A549 (cell line): Measurements from ENCODE around the gene NKX6-1. TPM values are rescaled to one million over a fixed set of nuclear protein-coding genes. Genes with fewer than 3 reads are reported as not detected.

Experiments
- ATAC-seq, 2 experiments: fragments of 200-7000 bp in 1 of 2; fragments of >200 bp in 1 of 2; cut with Nextera tagmentation in 1 of 2; cut with Tn5 transposase in 1 of 2; 3 replicates each; pipeline versions ENCODE4 v1.8.0 to v1.9.1; 2018 to 2020; ENCODE audit warnings: mild to moderate bottlenecking in 1 of 2, moderate library complexity in 1 of 2
- CTCF ChIA-PET: fragments of 300-600 bp; sonication (Branson Sonifier 250); formaldehyde crosslinking; extraction: SDS; loops from one replicate; lab custom pipeline; 2021; ENCODE audit warnings: antibody characterized with exemption, inconsistent platforms; lab: Yijun Ruan, JAX
- POLR2A ChIA-PET: fragments of 350-600 bp; formaldehyde crosslinking; extraction: SDS; loops from one replicate; lab custom pipeline; 2021; ENCODE audit warnings: antibody characterized with exemption, inconsistent platforms; lab: Yijun Ruan, JAX
- DNase-seq, 2 experiments: peaks; one replicate each; pipeline versions ENCODE4 v3.0.0 to v3.0.0-alpha.2; 2011 to 2016; ENCODE audit warnings: low read depth in 1 of 2, low spot score in 1 of 2
- FAIRE-seq: peaks from 2 replicates; lab custom pipeline; 2011; peaks lifted over from hg19 to GRCh38; lab: Jason Lieb, UNC
- H3K27ac ChIP-seq, 2 experiments: fragments of >200 bp; sonication (Bioruptor Twin); formaldehyde crosslinking; 3 replicates each; pipeline ENCODE4 v1.5.1; 2016 to 2017
- H3K4me1 ChIP-seq: fragments of >200 bp; sonication (Bioruptor Twin); formaldehyde crosslinking; 3 replicates; pipeline ENCODE4 v1.6.1; 2016
- H3K4me2 ChIP-seq: fragments of >200 bp; sonication (Bioruptor Twin); formaldehyde crosslinking; 3 replicates; pipeline ENCODE4 v1.6.1; 2016
- H3K4me3 ChIP-seq: fragments of >200 bp; sonication (Bioruptor Twin); formaldehyde crosslinking; 3 replicates; pipeline ENCODE4 v1.5.1; 2016
- H3K9me3 ChIP-seq: fragments of >200 bp; sonication (Bioruptor Twin); formaldehyde crosslinking; 3 replicates; pipeline ENCODE4 v1.6.1; 2016
- CEBPB ChIP-seq, 2 experiments: fragments of >200 bp in 1 of 2; sonication (Bioruptor Twin) in 1 of 2; formaldehyde crosslinking in 1 of 2; IDR thresholded peaks; 2 replicates each; pipeline ENCODE4 v1.6.1; 2012 to 2016
- CHD2 ChIP-seq: fragments of 150-350 bp; IDR thresholded peaks from 2 replicates; pipeline ENCODE4 v1.6.1; 2014; ENCODE audit warnings: low read length; ENCODE audit not compliant: partially characterized antibody
- CHD4 ChIP-seq: fragments of 200-600 bp; sonication (generic); IDR thresholded peaks from 2 replicates; pipeline ENCODE4 v1.6.1; 2016; ENCODE audit warnings: antibody characterized with exemption, mild to moderate bottlenecking, borderline replicate concordance
- FOSL2 ChIP-seq, 2 experiments: fragments of 450-650 bp in 1 of 2; fragments of >200 bp in 1 of 2; sonication (Bioruptor Twin) in 1 of 2; formaldehyde crosslinking; IDR thresholded peaks; 2 replicates each; pipeline versions ENCODE4 v1.5.0 to v1.6.1; 2016 to 2020; ENCODE audit warnings: mild to moderate bottlenecking in 1 of 2, moderate library complexity in 1 of 2
- FOXS1 ChIP-seq: fragments of 250-450 bp; sonication (Bioruptor Pico); IDR thresholded peaks from 2 replicates; pipeline ENCODE4 v1.5.0; 2020; ENCODE audit warnings: mild to moderate bottlenecking, moderate library complexity
- GATA3 ChIP-seq: IDR thresholded peaks from 2 replicates; pipeline ENCODE4 v1.6.1; 2012; ENCODE audit warnings: borderline replicate concordance
- HDAC2 ChIP-seq: fragments of 200-600 bp; sonication (generic); IDR thresholded peaks from 2 replicates; pipeline ENCODE4 v1.6.1; 2016
- HOXA7 ChIP-seq: fragments of 250-450 bp; sonication (Bioruptor Pico); IDR thresholded peaks from 2 replicates; pipeline ENCODE4 v1.5.0; 2020; ENCODE audit warnings: mild to moderate bottlenecking, moderate library complexity
- HOXB13 ChIP-seq: fragments of 250-450 bp; sonication (Bioruptor Pico); IDR thresholded peaks from 2 replicates; pipeline ENCODE4 v1.5.0; 2020; ENCODE audit warnings: low read depth, mild to moderate bottlenecking, moderate library complexity
- JUN ChIP-seq, 2 experiments: fragments of >200 bp; sonication (Bioruptor Twin); formaldehyde crosslinking; IDR thresholded peaks; 2 replicates in 1 of 2; 3 replicates in 1 of 2; pipeline ENCODE4 v1.6.1; 2016 to 2017
- JUNB ChIP-seq: fragments of >200 bp; sonication (Bioruptor Twin); formaldehyde crosslinking; IDR thresholded peaks from 2 replicates; pipeline ENCODE4 v1.6.1; 2016
- KDM1A ChIP-seq: fragments of 200-600 bp; sonication (generic); IDR thresholded peaks from 2 replicates; pipeline ENCODE4 v1.6.1; 2016; ENCODE audit warnings: low read depth, mild to moderate bottlenecking
- MAFK ChIP-seq: fragments of 450-650 bp; IDR thresholded peaks from 2 replicates; pipeline ENCODE4 v1.6.1; 2014; ENCODE audit not compliant: partially characterized antibody
- MYC ChIP-seq: IDR thresholded peaks from 2 replicates; pipeline ENCODE4 v1.6.1; 2012; ENCODE audit warnings: mild to moderate bottlenecking, inconsistent platforms, low read length, improper control_type of control experiment, borderline replicate concordance
- NPAS2 ChIP-seq: fragments of 250-450 bp; sonication (Bioruptor Pico); IDR thresholded peaks from 2 replicates; pipeline ENCODE4 v1.8.0; 2022; ENCODE audit warnings: mild to moderate bottlenecking, moderate library complexity, borderline replicate concordance
- PHF8 ChIP-seq: fragments of 200-600 bp; sonication (generic); IDR thresholded peaks from 2 replicates; pipeline ENCODE4 v1.6.1; 2016; ENCODE audit warnings: low read depth, mild to moderate bottlenecking, antibody characterized with exemption, moderate library complexity, borderline replicate concordance
- POLR2A ChIP-seq: IDR thresholded peaks from 2 replicates; pipeline ENCODE4 v1.6.1; 2012; ENCODE audit warnings: mild to moderate bottlenecking, low read length
- POLR2AphosphoS2 ChIP-seq: conservative IDR thresholded peaks from 2 replicates; pipeline ENCODE4 v1.6.1; 2012; ENCODE audit warnings: low read length, improper control_type of control experiment, inconsistent platforms
- RCOR1 ChIP-seq: fragments of 150-350 bp; IDR thresholded peaks from 2 replicates; pipeline ENCODE4 v1.6.1; 2014; ENCODE audit warnings: antibody characterized with exemption, low read length, low read depth
- RFX5 ChIP-seq: fragments of 450-650 bp; IDR thresholded peaks from 2 replicates; pipeline ENCODE4 v1.7.1; 2014; ENCODE audit warnings: antibody characterized with exemption, mild to moderate bottlenecking, moderate library complexity
- SMC3 ChIP-seq: fragments of >200 bp; sonication (Bioruptor Twin); formaldehyde crosslinking; IDR thresholded peaks from 3 replicates; pipeline ENCODE4 v1.6.1; 2018; ENCODE audit warnings: inconsistent platforms
- ZNF302 ChIP-seq: fragments of 250-450 bp; sonication (Bioruptor Pico); IDR thresholded peaks from 2 replicates; pipeline ENCODE4 v1.9.0; 2021; ENCODE audit warnings: inconsistent platforms, mild to moderate bottlenecking, moderate library complexity
- WGBS: methylation state at CpG from one replicate; pipeline ENCODE4 v1.1.6; 2017; ENCODE audit errors: missing lambda C conversion rate; 5-methylcytosine and 5-hydroxymethylcytosine counted together
- polyA plus RNA-seq, 4 experiments: library from polyadenylated mRNA; depleted of rRNA in 3 of 4; stranded (reverse); fragments of >200 nt; fragmentation: RNase III in 1 of 4; extraction: RNeasy Plus Mini Kit Qiagen cat#74134 plus additional on column Dnase treatment in 1 of 4; gene quantifications; 2 replicates in 3 of 4; 3 replicates in 1 of 4; pipeline ENCODE4 v1.2.3, GENCODE V29; 2011 to 2017
- TF ChIP-seq, protein P1 (sequence below): IDR thresholded peaks from 2 replicates; pipeline ENCODE4 v1.6.1; 2012
- TF ChIP-seq, protein P2 (sequence below): fragments of 450-650 bp; IDR thresholded peaks from 2 replicates; pipeline ENCODE4 v1.6.1; 2014; ENCODE audit warnings: antibody characterized with exemption
- TF ChIP-seq, protein P3 (sequence below): fragments of >200 bp; sonication (Bioruptor Twin); formaldehyde crosslinking; IDR thresholded peaks from 3 replicates; pipeline ENCODE4 v1.6.1; 2016

NKX6-1 gene
- polyA plus RNA-seq, 2 of the 4 experiments (the other 2 are of a cell fraction), result 0.13 to 0.28 TPM

DNA sequence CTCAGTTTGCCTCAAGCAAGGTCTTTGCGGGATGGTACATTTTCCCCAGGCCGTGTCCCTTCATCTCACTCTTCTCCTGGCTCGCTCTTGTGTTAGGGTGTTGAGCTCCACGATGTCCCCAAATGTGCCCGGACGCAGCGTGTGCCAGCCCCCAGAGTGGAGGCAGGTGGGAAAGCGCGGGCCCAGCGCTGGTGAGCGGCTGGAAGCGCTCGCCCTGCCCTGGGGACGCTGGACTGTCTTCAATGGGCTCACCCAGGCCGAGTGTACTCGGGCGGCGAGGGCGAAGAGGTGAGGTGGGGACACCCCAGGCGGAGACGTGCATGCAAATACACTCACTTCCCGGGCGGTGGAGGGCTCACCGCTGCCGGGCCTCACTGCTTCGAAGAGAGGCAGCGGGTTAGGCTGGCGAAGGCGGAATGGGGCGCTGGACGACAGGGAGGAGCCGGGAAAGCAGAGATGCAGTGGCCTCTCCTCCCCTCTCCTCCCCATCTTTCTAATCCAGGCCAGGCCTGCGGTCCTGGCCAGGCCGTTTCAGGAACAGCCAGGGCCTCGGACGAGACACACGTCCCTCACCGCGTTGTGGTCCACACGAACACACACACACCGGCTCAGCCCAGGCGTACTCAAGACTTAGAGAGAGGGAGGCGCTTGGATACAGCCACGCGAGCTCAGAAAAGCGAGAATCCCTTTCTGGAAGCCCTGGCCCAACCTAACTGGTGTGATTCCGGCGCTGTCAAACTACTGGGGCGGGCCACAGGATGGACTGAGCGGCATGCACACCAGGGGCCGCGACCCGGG lies 2.2 kb downstream of the NKX6-1 start:
- Histone ChIP-seq H3K4me3 (no peak overlapping the region), H3K4me2 (no peak overlapping the region; the same call in 2 of the 3 replicates), H3K9me3 (no peaks in the 10 kb centered on the region), H3K4me1 (no peaks in the 10 kb centered on the region), H3K27ac (no peak overlapping the region)
- ChIA-PET POLR2A (no interaction called here), CTCF (no interaction called here)
- ATAC-seq (no peak), DNase-seq (no peak), FAIRE-seq (no peak)
- WGBS, result 93% methylated on average over 39 of the region's 53 CpGs
- TF ChIP-seq HOXB13 (CRISPR knock-in tag) (no peak), HDAC2 (no peak), FOXS1 (CRISPR knock-in tag) (no peak), JUN (IDR thresholded peaks at IDR 0.05) (no peak), KDM1A (no peak), HOXA7 (CRISPR knock-in tag) (no peak), MYC (no peak), POLR2A (no peak), JUNB (no peak), GATA3 (no peak), MAFK (no peak), NPAS2 (CRISPR knock-in tag) (no peak), FOSL2 (IDR thresholded peaks at IDR 0.05) (no peak), FOSL2 (CRISPR knock-in tag; IDR thresholded peaks at IDR 0.05) (no peak), POLR2AphosphoS2 (no peak)
- TF ChIP-seq, protein P1, sequence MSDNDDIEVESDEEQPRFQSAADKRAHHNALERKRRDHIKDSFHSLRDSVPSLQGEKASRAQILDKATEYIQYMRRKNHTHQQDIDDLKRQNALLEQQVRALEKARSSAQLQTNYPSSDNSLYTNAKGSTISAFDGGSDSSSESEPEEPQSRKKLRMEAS, result no peak

DNA sequence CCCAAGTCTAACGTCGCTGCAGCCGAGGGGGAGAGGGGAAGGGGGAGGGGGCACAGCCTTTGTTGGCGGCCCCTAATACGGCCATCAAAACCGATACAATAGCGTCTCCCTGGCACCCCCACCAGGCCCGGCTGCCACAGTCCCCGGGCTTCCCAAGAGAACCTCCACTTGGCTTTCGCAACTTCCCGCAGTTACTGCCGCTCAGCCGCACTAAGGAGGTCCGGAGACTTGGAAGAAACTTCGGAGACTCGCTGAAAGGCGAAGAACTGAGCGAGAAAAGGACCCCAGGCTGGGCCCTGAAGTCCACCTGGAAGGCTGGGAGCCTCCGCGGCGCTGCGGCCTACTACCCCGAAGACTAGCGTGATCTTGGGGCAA lies 2.8 kb downstream of the NKX6-1 start:
- H3K4me3 ChIP-seq, result no peak overlapping the region
- no peak for TF ChIP-seq CEBPB (IDR thresholded peaks at IDR 0.05)
- no peak for TF ChIP-seq CHD4
- TF ChIP-seq JUN (IDR thresholded peaks at IDR 0.05), result no peak
- no peak for TF ChIP-seq FOXS1 (CRISPR knock-in tag)
- no peak for TF ChIP-seq MYC
- no peak for TF ChIP-seq GATA3
- no peak for TF ChIP-seq RFX5
- TF ChIP-seq SMC3, result no peak
- TF ChIP-seq, protein P2, sequence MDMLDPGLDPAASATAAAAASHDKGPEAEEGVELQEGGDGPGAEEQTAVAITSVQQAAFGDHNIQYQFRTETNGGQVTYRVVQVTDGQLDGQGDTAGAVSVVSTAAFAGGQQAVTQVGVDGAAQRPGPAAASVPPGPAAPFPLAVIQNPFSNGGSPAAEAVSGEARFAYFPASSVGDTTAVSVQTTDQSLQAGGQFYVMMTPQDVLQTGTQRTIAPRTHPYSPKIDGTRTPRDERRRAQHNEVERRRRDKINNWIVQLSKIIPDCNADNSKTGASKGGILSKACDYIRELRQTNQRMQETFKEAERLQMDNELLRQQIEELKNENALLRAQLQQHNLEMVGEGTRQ, result no peak
- TF ChIP-seq PHF8, result no peak
- no peak for TF ChIP-seq POLR2A
- TF ChIP-seq, protein P1, result no peak
- no peak for TF ChIP-seq NPAS2 (CRISPR knock-in tag)
- no peak for TF ChIP-seq ZNF302 (CRISPR knock-in tag)
- TF ChIP-seq CHD2, result no peak
- no peak for TF ChIP-seq RCOR1
- TF ChIP-seq, protein P3, sequence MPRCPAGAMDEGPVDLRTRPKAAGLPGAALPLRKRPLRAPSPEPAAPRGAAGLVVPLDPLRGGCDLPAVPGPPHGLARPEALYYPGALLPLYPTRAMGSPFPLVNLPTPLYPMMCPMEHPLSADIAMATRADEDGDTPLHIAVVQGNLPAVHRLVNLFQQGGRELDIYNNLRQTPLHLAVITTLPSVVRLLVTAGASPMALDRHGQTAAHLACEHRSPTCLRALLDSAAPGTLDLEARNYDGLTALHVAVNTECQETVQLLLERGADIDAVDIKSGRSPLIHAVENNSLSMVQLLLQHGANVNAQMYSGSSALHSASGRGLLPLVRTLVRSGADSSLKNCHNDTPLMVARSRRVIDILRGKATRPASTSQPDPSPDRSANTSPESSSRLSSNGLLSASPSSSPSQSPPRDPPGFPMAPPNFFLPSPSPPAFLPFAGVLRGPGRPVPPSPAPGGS, result no peak
- TF ChIP-seq, all 56 proteins: peak for 0
- H3K4me2 ChIP-seq, result no peak overlapping the region
- no peaks in the 10 kb centered on the region for H3K4me1 ChIP-seq
- H3K9me3 ChIP-seq, result no peaks in the 10 kb centered on the region
- 88% methylated on average over 24 of the region's 24 CpGs for WGBS
- POLR2A ChIA-PET, result no interaction called here
- no peak for FAIRE-seq
- CTCF ChIA-PET, result no interaction called here
- no peak for ATAC-seq
- no peak for DNase-seq
- no peak overlapping the region for H3K27ac ChIP-seq
